Naive thymus-derived CD4-positive, alpha-beta T cell (primary cell): ENCODE measurements around the gene ASCC3. TPM values are rescaled to one million over a fixed set of nuclear protein-coding genes. Genes with fewer than 3 reads are reported as not detected.
A peak's percentile ranks its signal among the peaks of the same experiment; 100 is the strongest.
"Not testable (repeated sequence)": the region's sequence is repeated elsewhere in the genome, so short reads cannot be mapped to it uniquely, and the experiment has no call there.

ENCODE experiments used
- ATAC-seq: fragments of 150-1000 bp; cut with Tn5 transposase; 2 replicates; pipeline ENCODE4 v1.10.0; 2021; ENCODE audit warnings: mild to moderate bottlenecking, moderate library complexity
- CTCF ChIA-PET: fragments of 350-600 bp; sonication (Branson Sonifier 250); formaldehyde crosslinking; loops from one replicate; lab custom pipeline; 2021; ENCODE audit warnings: antibody characterized with exemption; lab: Charles Lee
- POLR2A ChIA-PET: fragments of 350-600 bp; sonication (Branson Sonifier 250); formaldehyde crosslinking; loops from one replicate; lab custom pipeline; 2021; ENCODE audit warnings: antibody characterized with exemption, inconsistent platforms; lab: Charles Lee
- DNase-seq, 9 donors: peaks; one replicate each; pipeline versions ENCODE4 v3.0.0 to v3.0.0-alpha.2; 2020 to 2022; ENCODE audit warnings: mixed read lengths in 1 of 9
- H3K27ac ChIP-seq: one replicate; pipeline ENCODE4 v1.7.0; 2013; ENCODE audit warnings: mild to moderate bottlenecking, low read depth, low read length, moderate library complexity
- H3K27me3 ChIP-seq, 2 donors: one replicate each; pipeline ENCODE4 v1.7.0; 2013; ENCODE audit warnings: low read length in 2 of 2, mild to moderate bottlenecking in 2 of 2, moderate library complexity in 2 of 2; ENCODE audit not compliant: control insufficient read depth in 2 of 2, insufficient read depth in 2 of 2
- H3K36me3 ChIP-seq, 3 experiments: 1 replicate in 2 of 3; 2 replicates in 1 of 3; pipeline ENCODE4 v1.7.0; 2013; ENCODE audit warnings: low read length in 3 of 3, mild to moderate bottlenecking in 3 of 3, moderate library complexity in 1 of 3; ENCODE audit not compliant: insufficient read depth in 3 of 3, control insufficient read depth in 2 of 3
- H3K4me1 ChIP-seq, 2 donors: one replicate each; pipeline ENCODE4 v1.7.0; 2013; ENCODE audit warnings: low read length in 2 of 2, mild to moderate bottlenecking in 2 of 2, moderate library complexity in 1 of 2; ENCODE audit not compliant: control insufficient read depth in 2 of 2, insufficient read depth in 2 of 2
- H3K4me3 ChIP-seq: 2 replicates; pipeline ENCODE4 v1.7.0; 2013; ENCODE audit warnings: mild to moderate bottlenecking, low read length
- H3K9me3 ChIP-seq, 3 experiments: 1 replicate in 2 of 3; 2 replicates in 1 of 3; pipeline ENCODE4 v1.7.0; 2013; ENCODE audit warnings: low read length in 3 of 3; ENCODE audit not compliant: control insufficient read depth in 2 of 3
- H3K27ac Mint-ChIP-seq, 9 donors: one replicate each; pipeline ENCODE4 v1.8.0; 2020 to 2022; ENCODE audit warnings: mixed read lengths in 9 of 9, mild to moderate bottlenecking in 8 of 9, moderate library complexity in 5 of 9, inconsistent platforms in 2 of 9
- H3K27me3 Mint-ChIP-seq, 5 donors: one replicate each; pipeline ENCODE4 v1.8.0; 2021 to 2022; ENCODE audit warnings: mixed read lengths in 5 of 5, mild to moderate bottlenecking in 1 of 5
- H3K36me3 Mint-ChIP-seq, 5 donors: one replicate each; pipeline ENCODE4 v1.8.0; 2020 to 2022; ENCODE audit warnings: mixed read lengths in 5 of 5, mild to moderate bottlenecking in 3 of 5, inconsistent platforms in 1 of 5
- H3K4me1 Mint-ChIP-seq, 7 donors: one replicate each; pipeline ENCODE4 v1.8.0; 2020 to 2022; ENCODE audit warnings: mixed read lengths in 7 of 7, mild to moderate bottlenecking in 3 of 7, inconsistent platforms in 1 of 7
- H3K4me3 Mint-ChIP-seq, 10 donors: one replicate each; pipeline ENCODE4 v1.8.0; 2020 to 2022; ENCODE audit warnings: mild to moderate bottlenecking in 10 of 10, mixed read lengths in 10 of 10, moderate library complexity in 6 of 10, inconsistent platforms in 2 of 10
- H3K9me3 Mint-ChIP-seq, 11 donors: one replicate each; pipeline ENCODE4 v1.8.0; 2020 to 2022; ENCODE audit warnings: mixed read lengths in 11 of 11, mild to moderate bottlenecking in 4 of 11, inconsistent platforms in 1 of 11, moderate library complexity in 1 of 11
- intact Hi-C, 2 donors: fragments of 100-400 bp; cut with micrococcal nuclease; formaldehyde crosslinking; loops; one replicate each; pipeline ENCODE4 v1.15.1; 2023
- polyA plus RNA-seq, 2 donors: library from polyadenylated mRNA; unstranded; fragments of 300-500 nt; fragmentation: Illumina TruSeq; gene quantifications; one replicate each; pipeline ENCODE4 v1.2.3, GENCODE V29; 2021
- total RNA-seq, 6 experiments: library from RNA in 5 of 6; stranded (reverse) in 5 of 6; gene quantifications; 1 replicate in 5 of 6; 2 replicates in 1 of 6; pipeline ENCODE4 v1.2.3 and lab custom pipeline; 2021 to 2026

The ASCC3 gene
- total and polyA plus RNA-seq, 7 experiments from 2014 or later = 19.6 to 73.8 (median 41.6) TPM

GRCh38 chr6:100890646-100891045 lies 9.5 kb upstream of the ASCC3 start:
- not testable (repeated sequence) for H3K27me3 ChIP-seq

GRCh38 chr6:100889351-100889750 lies 8.2 kb upstream of the ASCC3 start:
- Histone ChIP-seq H3K36me3 (no peaks in the 10 kb centered on the region), H3K4me3 (no peak overlapping the region), H3K4me1 (no peaks in the 10 kb centered on the region), H3K9me3 (no peaks in the 10 kb centered on the region), H3K27ac (no peak overlapping the region), H3K27me3 (peaks cover 0 to 4% of the 10 kb centered on the region in 2 donors)
- DNase-seq (no peak), ATAC-seq (peak; percentile 10)
- ChIA-PET POLR2A (no interaction called here), CTCF (no interaction called here)
- Mint-ChIP-seq H3K36me3 (peaks cover 0 to 1% (median 0%) of the 10 kb centered on the region in 5 donors), H3K4me3 (no peak overlapping the region), H3K4me1 (no peaks in the 10 kb centered on the region), H3K27me3 (peaks cover 0 to 5% (median 0%) of the 10 kb centered on the region in 5 donors), H3K9me3 (no peaks in the 10 kb centered on the region), H3K27ac (no peak overlapping the region)
- intact Hi-C loops = loop anchor here in 1 of 2 donors (10.0 kb wide), 2 partner anchors 1325 to 1465 kb away; partner anchors contain the start of genes CCNC and PNISR

More at GRCh38 chr6:100890646-100891045, 9.5 kb upstream of the ASCC3 start:
- H3K4me1 Mint-ChIP-seq, intact Hi-C loops, H3K4me1 ChIP-seq, H3K36me3 ChIP-seq, POLR2A ChIA-PET, H3K27ac ChIP-seq, DNase-seq, H3K27me3 Mint-ChIP-seq, H3K4me3 ChIP-seq, ATAC-seq, CTCF ChIA-PET, H3K27ac Mint-ChIP-seq, H3K36me3 Mint-ChIP-seq, H3K4me3 Mint-ChIP-seq, H3K9me3 ChIP-seq, H3K9me3 Mint-ChIP-seq: not testable (repeated sequence)

GRCh38 chr6:100886076-100886475 lies 4.9 kb upstream of the ASCC3 start:
- CTCF ChIA-PET = no interaction called here
- intact Hi-C loops = loop anchor here in 1 of 2 donors (10.0 kb wide), 2 partner anchors 1321 to 1461 kb away; partner anchors contain the start of genes CCNC and PNISR
- H3K4me1 ChIP-seq = peaks cover 5 to 6% of the 10 kb centered on the region in 2 donors
- Mint-ChIP-seq H3K36me3 (peaks cover 0 to 8% (median 0%) of the 10 kb centered on the region in 5 donors), H3K4me1 (peaks cover 9 to 14% (median 12%) of the 10 kb centered on the region in 7 donors), H3K4me3 (no peak overlapping the region), H3K9me3 (no peaks in the 10 kb centered on the region), H3K27me3 (peaks cover 0 to 5% (median 4%) of the 10 kb centered on the region in 5 donors), H3K27ac (no peak overlapping the region)
- ATAC-seq (no peak), DNase-seq (no peak)
- H3K4me3 ChIP-seq = no peak overlapping the region
- POLR2A ChIA-PET = no interaction called here
- peaks cover 0 to under 1% (median 0%) of the 10 kb centered on the region in 3 experiments for H3K36me3 ChIP-seq
- no peak overlapping the region for H3K27ac ChIP-seq
- H3K27me3 ChIP-seq = peaks cover 0 to 4% of the 10 kb centered on the region in 2 donors
- no peaks in the 10 kb centered on the region for H3K9me3 ChIP-seq

GRCh38 chr6:100883347-100883746 lies 2.2 kb upstream of the ASCC3 start:
- H3K4me1 Mint-ChIP-seq = peaks cover 16 to 41% (median 32%) of the 10 kb centered on the region in 7 donors
- intact Hi-C loops = loop anchor here (5.0 to 10.0 kb wide), 4 partner anchors 129 to 1459 kb away; partner anchors contain the start of genes CCNC (in 1 of the 2) and PNISR (in 1 of the 2)
- ChIA-PET CTCF (no interaction called here), POLR2A (no interaction called here)
- H3K4me1 ChIP-seq = peaks cover 22 to 23% of the 10 kb centered on the region in 2 donors
- H3K27me3 Mint-ChIP-seq = peaks cover 0 to 4% (median 3%) of the 10 kb centered on the region in 5 donors
- H3K9me3 ChIP-seq = no peaks in the 10 kb centered on the region
- no peak for DNase-seq
- H3K4me3 ChIP-seq = no peak overlapping the region
- ATAC-seq = no peak
- H3K36me3 Mint-ChIP-seq = peaks cover 0 to 16% (median 0%) of the 10 kb centered on the region in 5 donors
- H3K36me3 ChIP-seq = peaks cover 0 to 5% (median 0%) of the 10 kb centered on the region in 3 experiments
- peaks cover 0 to 4% of the 10 kb centered on the region in 2 donors for H3K27me3 ChIP-seq
- no peak overlapping the region for H3K4me3 Mint-ChIP-seq
- no peak overlapping the region for H3K27ac ChIP-seq
- no peak overlapping the region for H3K27ac Mint-ChIP-seq
- H3K9me3 Mint-ChIP-seq = no peaks in the 10 kb centered on the region

- intact Hi-C loops = loop anchor here (1.0 to 10.0 kb wide), 7 partner anchors 131 to 1934 kb away; partner anchors contain the start of genes PNISR (in 2 of the 2), CCNC (in 1 of the 2), FBXL4 (in 1 of the 2) and USP45 (in 1 of the 2)
- Mint-ChIP-seq H3K27ac (peak overlapping the region; percentile 95 to 100 (median 98)), H3K9me3 (no peaks in the 10 kb centered on the region), H3K36me3 (peaks cover 0 to 16% (median 0%) of the 10 kb centered on the region in 5 donors), H3K27me3 (peaks cover 0 to 4% (median 3%) of the 10 kb centered on the region in 5 donors), H3K4me3 (peak overlapping the region; percentile 97 to 100 (median 100)), H3K4me1 (peaks cover 16 to 58% (median 44%) of the 10 kb centered on the region in 7 donors)
- ChIA-PET POLR2A (no interaction called here), CTCF (no interaction called here)
- H3K9me3 ChIP-seq = no peaks in the 10 kb centered on the region
- H3K36me3 ChIP-seq = peaks cover 0 to 5% (median 0%) of the 10 kb centered on the region in 3 experiments
- peaks cover 24 to 27% of the 10 kb centered on the region in 2 donors for H3K4me1 ChIP-seq
- H3K27ac ChIP-seq = peak overlapping the region; percentile 90
- no peak for ATAC-seq
- peak in 2 of 9 donors; percentile 5 to 10 for DNase-seq
- no peaks in the 10 kb centered on the region for H3K27me3 ChIP-seq
- peak overlapping the region; percentile 85 for H3K4me3 ChIP-seq
These were observed 545 bp upstream of the ASCC3 start for GRCh38 chr6:100881707-100882040.

GRCh38 chr6:100880149-100880852 lies 828 bp downstream of the ASCC3 start:
- CTCF ChIA-PET = interaction anchor here (0.6 to 1.3 kb wide), 2 partner anchors 12 to 64 kb away, joined by 5 to 6 read pairs; no protein-coding TSS in a partner anchor
- Mint-ChIP-seq H3K4me1 (peaks cover 25 to 71% (median 57%) of the 10 kb centered on the region in 7 donors), H3K27ac (peak overlapping the region; percentile 95 to 100 (median 98)), H3K27me3 (peaks cover 0 to 4% (median 3%) of the 10 kb centered on the region in 5 donors), H3K36me3 (peaks cover 0 to 27% (median 5%) of the 10 kb centered on the region in 5 donors), H3K4me3 (peak overlapping the region; percentile 97 to 100 (median 100)), H3K9me3 (no peaks in the 10 kb centered on the region)
- H3K36me3 ChIP-seq = peaks cover 0 to 5% (median 0%) of the 10 kb centered on the region in 3 experiments
- H3K9me3 ChIP-seq = no peaks in the 10 kb centered on the region
- POLR2A ChIA-PET = interaction anchor here (0.7 to 1.0 kb wide), 2 partner anchors 12 to 14 kb away, joined by 3 read pairs; no protein-coding TSS in a partner anchor
- peak overlapping the region; percentile 85 for H3K4me3 ChIP-seq
- intact Hi-C loops = loop anchor here (2.0 to 10.0 kb wide), 6 partner anchors 132 to 1456 kb away; partner anchors contain the start of genes PNISR (in 2 of the 2), CCNC (in 1 of the 2) and USP45 (in 1 of the 2)
- DNase-seq (no peak), ATAC-seq (no peak)
- peaks cover 24 to 27% of the 10 kb centered on the region in 2 donors for H3K4me1 ChIP-seq
- no peaks in the 10 kb centered on the region for H3K27me3 ChIP-seq
- H3K27ac ChIP-seq = peak overlapping the region; percentile 90
